ACHN (cell line): ENCODE results near the gene SHISA8.
"Not testable (repeated sequence)": the region's sequence is repeated elsewhere in the genome, so short reads cannot be mapped to it uniquely, and the experiment has no call there.

Experiments used
- DNase-seq: peaks from one replicate; pipeline ENCODE4 v3.0.0-alpha.2; 2015
- in situ Hi-C: cut with HindIII; loops from 2 replicates; pipeline ENCODE4 v1.10.0; 2017; ENCODE audit warnings: low sequenced_read_pairs, low pct_ligation_motif_present, low pct_unique_long_range_greater_than_20kb

Gene SHISA8

GRCh38 chr22:41875531-41876270 is 39.2 kb downstream of the SHISA8 start:
- in situ Hi-C loops = no loop called here
- no peak for DNase-seq

- in situ Hi-C loops = no loop called here
- DNase-seq = no peak
These were observed 40.8 kb downstream of the SHISA8 start for GRCh38 chr22:41874090-41874489.

GRCh38 chr22:41873391-41873790 is 41.5 kb downstream of the SHISA8 start:
- DNase-seq = no peak
- in situ Hi-C loops = no loop called here

GRCh38 chr22:41870786-41871185 is 44.1 kb downstream of the SHISA8 start:
- in situ Hi-C loops = no loop called here
- no peak for DNase-seq

GRCh38 chr22:41870081-41870480 is 44.8 kb downstream of the SHISA8 start:
- DNase-seq, in situ Hi-C loops: not testable (repeated sequence)

GRCh38 chr22:41868556-41868955 is 46.3 kb downstream of the SHISA8 start:
- in situ Hi-C loops = no loop called here
- DNase-seq = no peak

- DNase-seq = no peak
- in situ Hi-C loops = no loop called here
These were observed 51.4 kb downstream of the SHISA8 start for GRCh38 chr22:41863472-41863871.

GRCh38 chr22:41862530-41863266 is 52.2 kb downstream of the SHISA8 start:
- in situ Hi-C loops = no loop called here
- DNase-seq = no peak

GRCh38 chr22:41862160-41862529 is 52.7 kb downstream of the SHISA8 start:
- no peak for DNase-seq
- in situ Hi-C loops = no loop called here
